SH-SY5Y (cell line): ENCODE measurements around the gene ABCF3.

Experiments
- GATA2 ChIP-seq: IDR thresholded peaks from 2 replicates; pipeline ENCODE4 v1.6.1; 2011; ENCODE audit warnings: mild to moderate bottlenecking, low read depth, low read length
- GATA3 ChIP-seq: IDR thresholded peaks from 2 replicates; pipeline ENCODE4 v1.6.1; 2011; ENCODE audit warnings: low read depth, mild to moderate bottlenecking, low read length, moderate library complexity

- TF ChIP-seq GATA3 (0 out of 2 replicates have a peak, but pooled peaks have one; percentile 7), GATA2 (no peak)
Observed at GRCh38 chr3:184211718-184212117, 25.7 kb downstream of the ABCF3 start.
